NCI-H2171 treated with DMSO at 0.1 percent for 48 hours (cell line): ENCODE data around the gene PTGDS.

ENCODE experiments used
- DNase-seq: peaks from one replicate; lab custom pipeline; 2025; lab: John Stamatoyannopoulos, UW

PTGDS gene

GRCh38 chr9:136945333-136946227, 31.7 kb upstream of the PTGDS start:
- no peak for DNase-seq

GRCh38 chr9:136946228-136947027, 30.9 kb upstream of the PTGDS start:
- no peak for DNase-seq

GRCh38 chr9:136947028-136947891, 30.0 kb upstream of the PTGDS start:
- DNase-seq: peak; percentile 15

GRCh38 chr9:136947955-136948510, 29.3 kb upstream of the PTGDS start:
- DNase-seq: no peak

- DNase-seq: no peak
Observed at GRCh38 chr9:136949239-136949816, 28.0 kb upstream of the PTGDS start.

- peak; percentile 96 for DNase-seq
Observed at GRCh38 chr9:136949817-136950655, 27.3 kb upstream of the PTGDS start.

- no peak for DNase-seq
Observed at GRCh38 chr9:136950656-136951276, 26.5 kb upstream of the PTGDS start.

GRCh38 chr9:136951541-136952320, 25.6 kb upstream of the PTGDS start, which contains the start of gene LCN12:
LCN12 (plus strand) TSS chr9:136952273; CDS start chr9:136952328, 55 bp downstream.
- DNase-seq: no peak

- no peak for DNase-seq
Observed at GRCh38 chr9:136952321-136952850, 24.9 kb upstream of the PTGDS start.

- DNase-seq: no peak
Observed at GRCh38 chr9:136952876-136953770, 24.2 kb upstream of the PTGDS start.

- DNase-seq: no peak
Observed at GRCh38 chr9:136953771-136954269, 23.5 kb upstream of the PTGDS start.

- DNase-seq: no peak
Observed at GRCh38 chr9:136954270-136955083, 22.8 kb upstream of the PTGDS start.

- no peak for DNase-seq
Observed at GRCh38 chr9:136955202-136955942, 21.9 kb upstream of the PTGDS start.

GRCh38 chr9:136955943-136956335, 21.4 kb upstream of the PTGDS start:
- DNase-seq: no peak

- no peak for DNase-seq
Observed at GRCh38 chr9:136956604-136957003, 20.7 kb upstream of the PTGDS start.

- DNase-seq: no peak
Observed at GRCh38 chr9:136957461-136957860, 19.8 kb upstream of the PTGDS start.
